ENCODE data around the gene C16orf74. TPM values are rescaled to one million over a fixed set of nuclear protein-coding genes. Genes with fewer than 3 reads are reported as not detected.

The C16orf74 gene
- total and polyA plus RNA-seq, 2 donors (not counting 1 experiment from before 2014, with no cell fraction given), result 73.0 to 83.3 TPM

DNA sequence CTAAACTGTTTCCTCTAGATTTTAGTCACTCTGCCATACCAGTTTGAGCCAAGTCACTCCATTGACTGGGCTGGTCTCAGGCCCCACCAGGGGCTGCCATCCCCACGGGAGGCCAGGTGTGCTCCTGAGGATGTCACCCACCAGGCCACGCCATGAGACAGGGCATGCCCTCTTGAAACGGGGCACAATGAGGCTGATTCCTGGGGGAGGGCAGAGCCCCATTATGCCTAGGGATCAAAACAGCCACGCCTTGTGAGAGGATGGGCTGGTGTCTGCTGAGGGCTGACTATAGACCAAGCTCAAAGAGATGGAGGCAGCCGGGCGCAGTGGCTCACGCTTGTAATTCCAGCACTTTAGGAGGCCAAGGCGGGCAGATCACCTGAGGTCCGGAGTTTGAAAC is 83.6 kb downstream of the C16orf74 start:
- Mint-ChIP-seq H3K4me3 (no peak overlapping the region), H3K27me3 (no peaks in the 10 kb centered on the region), H3K27ac (no peak overlapping the region), H3K9me3 (ENCODE audit: insufficient read depth) (no peaks in the 10 kb centered on the region), H3K4me1 (no peaks in the 10 kb centered on the region)
- ATAC-seq (ENCODE audit: low read depth), result no peak
- no peak overlapping the region for H3K9ac ChIP-seq (ENCODE audit: low read length)
- TF ChIP-seq, protein P1, sequence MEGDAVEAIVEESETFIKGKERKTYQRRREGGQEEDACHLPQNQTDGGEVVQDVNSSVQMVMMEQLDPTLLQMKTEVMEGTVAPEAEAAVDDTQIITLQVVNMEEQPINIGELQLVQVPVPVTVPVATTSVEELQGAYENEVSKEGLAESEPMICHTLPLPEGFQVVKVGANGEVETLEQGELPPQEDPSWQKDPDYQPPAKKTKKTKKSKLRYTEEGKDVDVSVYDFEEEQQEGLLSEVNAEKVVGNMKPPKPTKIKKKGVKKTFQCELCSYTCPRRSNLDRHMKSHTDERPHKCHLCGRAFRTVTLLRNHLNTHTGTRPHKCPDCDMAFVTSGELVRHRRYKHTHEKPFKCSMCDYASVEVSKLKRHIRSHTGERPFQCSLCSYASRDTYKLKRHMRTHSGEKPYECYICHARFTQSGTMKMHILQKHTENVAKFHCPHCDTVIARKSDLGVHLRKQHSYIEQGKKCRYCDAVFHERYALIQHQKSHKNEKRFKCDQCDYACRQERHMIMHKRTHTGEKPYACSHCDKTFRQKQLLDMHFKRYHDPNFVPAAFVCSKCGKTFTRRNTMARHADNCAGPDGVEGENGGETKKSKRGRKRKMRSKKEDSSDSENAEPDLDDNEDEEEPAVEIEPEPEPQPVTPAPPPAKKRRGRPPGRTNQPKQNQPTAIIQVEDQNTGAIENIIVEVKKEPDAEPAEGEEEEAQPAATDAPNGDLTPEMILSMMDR (IDR thresholded peaks at IDR 0.05), result no peak
- TF ChIP-seq EZH2 (IDR thresholded peaks at IDR 0.05; ENCODE audit: borderline replicate concordance, insufficient read depth, low read depth, low read length, poor library complexity, severe bottlenecking), result no peak
- intact Hi-C loops (cut with micrococcal nuclease), result no loop called here
- H3K4me1 ChIP-seq (ENCODE audit: control insufficient read depth in 2 of 2, insufficient read depth in 2 of 2, low read length in 2 of 2), result no peaks in the 10 kb centered on the region
- H3K79me2 ChIP-seq (ENCODE audit: control insufficient read depth, insufficient read depth, low read length), result peaks cover 4% of the 10 kb centered on the region
- H3K27ac ChIP-seq (ENCODE audit: low read length in 2 of 2), result no peak overlapping the region
- H3K27me3 ChIP-seq (replicated peaks in 1 of 4; ENCODE audit: control extremely low read depth in 1 of 4, control insufficient read depth in 3 of 4, insufficient read depth in 4 of 4, low read length in 3 of 4), result no peaks in the 10 kb centered on the region
- H3K4me3 ChIP-seq (ENCODE audit: control extremely low read depth in 1 of 5, extremely low read depth in 1 of 5, insufficient read depth in 1 of 5, low read depth in 2 of 5, low read length in 4 of 5), result no peak overlapping the region
- H3K4me2 ChIP-seq (replicated peaks; ENCODE audit: low read depth, low read length, poor library complexity, severe bottlenecking), result no peak overlapping the region
- POLR2A ChIA-PET, result no interaction called here
- WGBS (ENCODE audit: insufficient coverage), result 95% methylated on average over 9 of the region's 9 CpGs
- DNase-seq, result no peak
- no peak overlapping the region for H2AFZ ChIP-seq (ENCODE audit: insufficient read depth, low read depth, low read length, poor library complexity, severe bottlenecking)
- CTCF ChIA-PET, result no interaction called here
- peaks cover 38% of the 10 kb centered on the region for H4K20me1 ChIP-seq (ENCODE audit: control insufficient read depth, insufficient read depth, low read length, poor library complexity, severe bottlenecking)
- H3K36me3 ChIP-seq (replicated peaks in 1 of 2; ENCODE audit: control extremely low read depth in 1 of 2, control insufficient read depth in 1 of 2, extremely low read depth in 1 of 2, insufficient read depth in 2 of 2, low read length in 1 of 2), result peaks cover 1 to 87% of the 10 kb centered on the region in 2 experiments
- no peaks in the 10 kb centered on the region for H3K9me3 ChIP-seq (ENCODE audit: control extremely low read depth in 1 of 3, control insufficient read depth in 2 of 3, insufficient read depth in 1 of 3, low read length in 2 of 3)

GRCh38 chr16:85665929-85666328 is 85.0 kb downstream of the C16orf74 start:
- no peaks in the 10 kb centered on the region for H3K4me1 ChIP-seq (ENCODE audit: control insufficient read depth in 2 of 2, insufficient read depth in 2 of 2, low read length in 2 of 2)
- no peaks in the 10 kb centered on the region for H3K27me3 ChIP-seq (replicated peaks in 1 of 4; ENCODE audit: control extremely low read depth in 1 of 4, control insufficient read depth in 3 of 4, insufficient read depth in 4 of 4, low read length in 3 of 4)
- H3K79me2 ChIP-seq (ENCODE audit: control insufficient read depth, insufficient read depth, low read length), result peaks cover 7% of the 10 kb centered on the region
- DNase-seq, result no peak
- no peak overlapping the region for H2AFZ ChIP-seq (ENCODE audit: insufficient read depth, low read depth, low read length, poor library complexity, severe bottlenecking)
- Mint-ChIP-seq H3K27me3 (no peaks in the 10 kb centered on the region), H3K4me3 (no peak overlapping the region), H3K27ac (no peak overlapping the region), H3K9me3 (ENCODE audit: insufficient read depth) (no peaks in the 10 kb centered on the region), H3K4me1 (no peaks in the 10 kb centered on the region)
- CTCF ChIA-PET, result no interaction called here
- no peaks in the 10 kb centered on the region for H3K9me3 ChIP-seq (ENCODE audit: control extremely low read depth in 1 of 3, control insufficient read depth in 2 of 3, insufficient read depth in 1 of 3, low read length in 2 of 3)
- no peak overlapping the region for H3K4me3 ChIP-seq (ENCODE audit: control extremely low read depth in 1 of 5, extremely low read depth in 1 of 5, insufficient read depth in 1 of 5, low read depth in 2 of 5, low read length in 4 of 5)
- intact Hi-C loops (cut with micrococcal nuclease), result no loop called here
- no peak overlapping the region for H3K9ac ChIP-seq (ENCODE audit: low read length)
- 98% methylated on average over 13 of the region's 13 CpGs for WGBS (ENCODE audit: insufficient coverage)
- peaks cover 1 to 89% of the 10 kb centered on the region in 2 experiments for H3K36me3 ChIP-seq (replicated peaks in 1 of 2; ENCODE audit: control extremely low read depth in 1 of 2, control insufficient read depth in 1 of 2, extremely low read depth in 1 of 2, insufficient read depth in 2 of 2, low read length in 1 of 2)
- H4K20me1 ChIP-seq (ENCODE audit: control insufficient read depth, insufficient read depth, low read length, poor library complexity, severe bottlenecking), result peaks cover 51% of the 10 kb centered on the region
- ATAC-seq (ENCODE audit: low read depth), result no peak
- POLR2A ChIA-PET, result no interaction called here
- no peak overlapping the region for H3K4me2 ChIP-seq (replicated peaks; ENCODE audit: low read depth, low read length, poor library complexity, severe bottlenecking)
- TF ChIP-seq EZH2 (IDR thresholded peaks at IDR 0.05; ENCODE audit: borderline replicate concordance, insufficient read depth, low read depth, low read length, poor library complexity, severe bottlenecking), result no peak
- TF ChIP-seq, protein P1 (IDR thresholded peaks at IDR 0.05), result no peak
- no peak overlapping the region for H3K27ac ChIP-seq (ENCODE audit: low read length in 2 of 2)

Measured in B cell (primary cell).